ENCODE results near the gene TCP1. TPM values are rescaled to one million over a fixed set of nuclear protein-coding genes. Genes with fewer than 3 reads are reported as not detected.

Gene TCP1
- total and polyA plus RNA-seq, 2 of the 13 experiments (the other 11 are each of a cell fraction or from before 2014, with no cell fraction given): 116 to 553 TPM

DNA sequence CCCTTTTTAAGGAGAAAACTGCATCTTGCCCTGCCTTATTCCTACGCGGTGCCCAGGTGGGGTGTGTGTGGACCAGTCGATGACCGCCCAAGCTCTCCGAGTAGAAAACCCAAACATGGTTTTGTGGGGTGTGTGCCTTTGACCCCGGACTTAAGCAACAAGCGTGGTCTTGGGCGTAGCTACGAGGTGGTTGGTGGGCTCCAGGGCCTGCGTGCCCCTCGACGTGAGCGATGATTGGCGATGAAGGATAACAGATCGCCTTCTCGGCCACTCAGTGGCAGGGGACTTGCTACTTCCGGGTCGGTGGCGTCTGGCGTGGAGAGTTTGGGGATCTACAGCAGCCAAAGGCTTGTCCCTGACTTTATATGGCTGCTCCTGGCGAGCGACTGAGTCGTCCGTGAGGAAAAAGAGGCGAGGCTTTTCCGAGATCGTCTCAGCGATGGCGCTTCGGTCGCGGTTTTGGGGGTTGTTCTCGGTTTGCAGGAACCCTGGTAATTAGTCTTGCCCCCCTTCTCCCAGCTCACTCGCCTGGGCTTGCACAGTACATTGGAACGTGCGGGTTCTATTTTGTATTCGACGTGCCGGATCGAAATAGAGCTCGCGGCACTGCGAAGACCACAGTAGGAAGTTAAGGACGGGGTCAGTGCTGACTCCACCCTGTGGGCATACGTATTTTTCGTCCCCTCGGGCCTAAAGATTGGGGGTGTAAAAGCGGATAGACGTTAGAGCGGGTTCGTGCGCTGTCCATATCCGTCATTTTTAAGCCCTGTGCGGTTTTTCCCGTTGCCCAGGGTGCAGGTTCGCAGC lies 950 bp upstream of the TCP1 start, which contains the start of gene MRPL18 (continued):
- TF ChIP-seq LCORL (IDR thresholded peaks at IDR 0.05): no peak
- TF ChIP-seq LCORL (CRISPR knock-in tag; IDR thresholded peaks at IDR 0.05): no peak
- TF ChIP-seq HNF4A (CRISPR knock-in tag; IDR thresholded peaks at IDR 0.05): no peak
- TF ChIP-seq ZFP1 (CRISPR knock-in tag; IDR thresholded peaks at IDR 0.05): no peak
- TF ChIP-seq, protein P1, sequence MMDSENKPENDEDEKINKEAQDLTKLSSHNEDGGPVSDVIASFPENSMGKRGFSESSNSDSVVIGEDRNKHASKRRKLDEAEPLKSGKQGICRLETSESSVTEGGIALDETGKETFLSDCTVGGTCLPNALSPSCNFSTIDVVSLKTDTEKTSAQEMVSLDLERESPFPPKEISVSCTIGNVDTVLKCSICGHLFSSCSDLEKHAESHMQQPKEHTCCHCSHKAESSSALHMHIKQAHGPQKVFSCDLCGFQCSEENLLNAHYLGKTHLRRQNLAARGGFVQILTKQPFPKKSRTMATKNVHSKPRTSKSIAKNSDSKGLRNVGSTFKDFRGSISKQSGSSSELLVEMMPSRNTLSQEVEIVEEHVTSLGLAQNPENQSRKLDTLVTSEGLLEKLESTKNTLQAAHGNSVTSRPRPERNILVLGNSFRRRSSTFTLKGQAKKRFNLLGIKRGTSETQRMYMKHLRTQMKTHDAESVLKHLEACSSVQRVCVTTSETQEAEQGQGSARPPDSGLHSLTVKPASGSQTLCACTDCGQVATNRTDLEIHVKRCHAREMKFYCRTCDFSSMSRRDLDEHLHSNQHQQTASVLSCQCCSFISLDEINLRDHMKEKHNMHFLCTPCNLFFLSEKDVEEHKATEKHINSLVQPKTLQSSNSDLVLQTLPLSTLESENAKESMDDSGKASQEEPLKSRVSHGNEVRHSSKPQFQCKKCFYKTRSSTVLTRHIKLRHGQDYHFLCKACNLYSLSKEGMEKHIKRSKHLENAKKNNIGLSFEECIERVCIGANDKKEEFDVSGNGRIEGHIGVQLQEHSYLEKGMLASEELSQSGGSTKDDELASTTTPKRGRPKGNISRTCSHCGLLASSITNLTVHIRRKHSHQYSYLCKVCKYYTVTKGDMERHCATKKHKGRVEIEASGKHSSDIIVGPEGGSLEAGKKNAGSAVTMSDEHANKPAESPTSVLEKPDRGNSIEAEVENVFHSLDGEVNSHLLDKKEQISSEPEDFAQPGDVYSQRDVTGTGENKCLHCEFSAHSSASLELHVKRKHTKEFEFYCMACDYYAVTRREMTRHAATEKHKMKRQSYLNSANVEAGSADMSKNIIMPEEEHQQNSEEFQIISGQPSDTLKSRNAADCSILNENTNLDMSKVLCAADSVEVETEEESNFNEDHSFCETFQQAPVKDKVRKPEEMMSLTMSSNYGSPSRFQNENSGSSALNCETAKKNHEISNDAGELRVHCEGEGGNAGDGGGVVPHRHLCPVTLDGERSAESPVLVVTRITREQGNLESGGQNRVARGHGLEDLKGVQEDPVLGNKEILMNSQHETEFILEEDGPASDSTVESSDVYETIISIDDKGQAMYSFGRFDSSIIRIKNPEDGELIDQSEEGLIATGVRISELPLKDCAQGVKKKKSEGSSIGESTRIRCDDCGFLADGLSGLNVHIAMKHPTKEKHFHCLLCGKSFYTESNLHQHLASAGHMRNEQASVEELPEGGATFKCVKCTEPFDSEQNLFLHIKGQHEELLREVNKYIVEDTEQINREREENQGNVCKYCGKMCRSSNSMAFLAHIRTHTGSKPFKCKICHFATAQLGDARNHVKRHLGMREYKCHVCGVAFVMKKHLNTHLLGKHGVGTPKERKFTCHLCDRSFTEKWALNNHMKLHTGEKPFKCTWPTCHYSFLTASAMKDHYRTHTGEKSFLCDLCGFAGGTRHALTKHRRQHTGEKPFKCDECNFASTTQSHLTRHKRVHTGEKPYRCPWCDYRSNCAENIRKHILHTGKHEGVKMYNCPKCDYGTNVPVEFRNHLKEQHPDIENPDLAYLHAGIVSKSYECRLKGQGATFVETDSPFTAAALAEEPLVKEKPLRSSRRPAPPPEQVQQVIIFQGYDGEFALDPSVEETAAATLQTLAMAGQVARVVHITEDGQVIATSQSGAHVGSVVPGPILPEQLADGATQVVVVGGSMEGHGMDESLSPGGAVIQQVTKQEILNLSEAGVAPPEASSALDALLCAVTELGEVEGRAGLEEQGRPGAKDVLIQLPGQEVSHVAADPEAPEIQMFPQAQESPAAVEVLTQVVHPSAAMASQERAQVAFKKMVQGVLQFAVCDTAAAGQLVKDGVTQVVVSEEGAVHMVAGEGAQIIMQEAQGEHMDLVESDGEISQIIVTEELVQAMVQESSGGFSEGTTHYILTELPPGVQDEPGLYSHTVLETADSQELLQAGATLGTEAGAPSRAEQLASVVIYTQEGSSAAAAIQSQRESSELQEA (CRISPR knock-in tag; IDR thresholded peaks at IDR 0.05; ENCODE audit: not compliant biosample characterization): no peak
- TF ChIP-seq, protein P2, sequence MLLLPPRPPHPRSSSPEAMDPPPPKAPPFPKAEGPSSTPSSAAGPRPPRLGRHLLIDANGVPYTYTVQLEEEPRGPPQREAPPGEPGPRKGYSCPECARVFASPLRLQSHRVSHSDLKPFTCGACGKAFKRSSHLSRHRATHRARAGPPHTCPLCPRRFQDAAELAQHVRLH (CRISPR knock-in tag; IDR thresholded peaks at IDR 0.05; ENCODE audit: borderline replicate concordance, low read depth): no peak
- TF ChIP-seq U2AF1 (optimal IDR thresholded peaks at IDR 0.05; ENCODE audit: low read depth, low read length): no peak
- TF ChIP-seq, protein P3, sequence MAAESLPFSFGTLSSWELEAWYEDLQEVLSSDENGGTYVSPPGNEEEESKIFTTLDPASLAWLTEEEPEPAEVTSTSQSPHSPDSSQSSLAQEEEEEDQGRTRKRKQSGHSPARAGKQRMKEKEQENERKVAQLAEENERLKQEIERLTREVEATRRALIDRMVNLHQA (CRISPR knock-in tag; IDR thresholded peaks at IDR 0.05): no peak
- no peak for TF ChIP-seq TCF7L2 (IDR thresholded peaks at IDR 0.05; ENCODE audit: low read depth, low read length)
- TF ChIP-seq, protein P4, sequence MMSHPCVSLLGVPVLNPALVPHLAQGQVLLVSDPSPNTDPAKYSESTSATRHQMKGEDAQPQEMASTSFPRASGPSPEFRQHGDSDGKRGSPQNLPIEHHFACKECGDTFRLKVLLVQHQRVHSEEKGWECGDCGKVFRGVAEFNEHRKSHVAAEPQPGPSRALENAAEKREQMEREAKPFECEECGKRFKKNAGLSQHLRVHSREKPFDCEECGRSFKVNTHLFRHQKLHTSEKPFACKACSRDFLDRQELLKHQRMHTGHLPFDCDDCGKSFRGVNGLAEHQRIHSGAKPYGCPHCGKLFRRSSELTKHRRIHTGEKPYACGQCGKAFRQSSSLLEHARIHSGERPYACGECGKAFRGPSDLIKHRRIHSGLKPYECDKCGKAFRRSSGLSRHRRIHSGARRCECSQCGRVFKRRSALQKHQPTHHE (CRISPR knock-in tag; IDR thresholded peaks at IDR 0.05; ENCODE audit: borderline replicate concordance): no peak; the same call in 1 of the 2 replicates
- TF ChIP-seq ARNT (IDR thresholded peaks at IDR 0.05): no peak
- TF ChIP-seq, protein P5, sequence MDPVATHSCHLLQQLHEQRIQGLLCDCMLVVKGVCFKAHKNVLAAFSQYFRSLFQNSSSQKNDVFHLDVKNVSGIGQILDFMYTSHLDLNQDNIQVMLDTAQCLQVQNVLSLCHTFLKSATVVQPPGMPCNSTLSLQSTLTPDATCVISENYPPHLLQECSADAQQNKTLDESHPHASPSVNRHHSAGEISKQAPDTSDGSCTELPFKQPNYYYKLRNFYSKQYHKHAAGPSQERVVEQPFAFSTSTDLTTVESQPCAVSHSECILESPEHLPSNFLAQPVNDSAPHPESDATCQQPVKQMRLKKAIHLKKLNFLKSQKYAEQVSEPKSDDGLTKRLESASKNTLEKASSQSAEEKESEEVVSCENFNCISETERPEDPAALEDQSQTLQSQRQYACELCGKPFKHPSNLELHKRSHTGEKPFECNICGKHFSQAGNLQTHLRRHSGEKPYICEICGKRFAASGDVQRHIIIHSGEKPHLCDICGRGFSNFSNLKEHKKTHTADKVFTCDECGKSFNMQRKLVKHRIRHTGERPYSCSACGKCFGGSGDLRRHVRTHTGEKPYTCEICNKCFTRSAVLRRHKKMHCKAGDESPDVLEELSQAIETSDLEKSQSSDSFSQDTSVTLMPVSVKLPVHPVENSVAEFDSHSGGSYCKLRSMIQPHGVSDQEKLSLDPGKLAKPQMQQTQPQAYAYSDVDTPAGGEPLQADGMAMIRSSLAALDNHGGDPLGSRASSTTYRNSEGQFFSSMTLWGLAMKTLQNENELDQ (CRISPR knock-in tag; IDR thresholded peaks at IDR 0.05; ENCODE audit: borderline replicate concordance): no peak
- no peak for TF ChIP-seq IKZF1 (IDR thresholded peaks at IDR 0.05)
- TF ChIP-seq ZBTB8A (CRISPR knock-in tag; IDR thresholded peaks at IDR 0.05; ENCODE audit: borderline replicate concordance, low read depth): no peak
- TF ChIP-seq, protein P6, sequence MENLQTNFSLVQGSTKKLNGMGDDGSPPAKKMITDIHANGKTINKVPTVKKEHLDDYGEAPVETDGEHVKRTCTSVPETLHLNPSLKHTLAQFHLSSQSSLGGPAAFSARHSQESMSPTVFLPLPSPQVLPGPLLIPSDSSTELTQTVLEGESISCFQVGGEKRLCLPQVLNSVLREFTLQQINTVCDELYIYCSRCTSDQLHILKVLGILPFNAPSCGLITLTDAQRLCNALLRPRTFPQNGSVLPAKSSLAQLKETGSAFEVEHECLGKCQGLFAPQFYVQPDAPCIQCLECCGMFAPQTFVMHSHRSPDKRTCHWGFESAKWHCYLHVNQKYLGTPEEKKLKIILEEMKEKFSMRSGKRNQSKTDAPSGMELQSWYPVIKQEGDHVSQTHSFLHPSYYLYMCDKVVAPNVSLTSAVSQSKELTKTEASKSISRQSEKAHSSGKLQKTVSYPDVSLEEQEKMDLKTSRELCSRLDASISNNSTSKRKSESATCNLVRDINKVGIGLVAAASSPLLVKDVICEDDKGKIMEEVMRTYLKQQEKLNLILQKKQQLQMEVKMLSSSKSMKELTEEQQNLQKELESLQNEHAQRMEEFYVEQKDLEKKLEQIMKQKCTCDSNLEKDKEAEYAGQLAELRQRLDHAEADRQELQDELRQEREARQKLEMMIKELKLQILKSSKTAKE (CRISPR knock-in tag; IDR thresholded peaks at IDR 0.05; ENCODE audit: borderline replicate concordance): no peak

Data from HepG2 (cell line).